Lung (tissue), 12 donors: ENCODE results near the gene ACTC1. TPM values are rescaled to one million over a fixed set of nuclear protein-coding genes. Genes with fewer than 3 reads are reported as not detected.
"Not testable (repeated sequence)": the region's sequence is repeated elsewhere in the genome, so short reads cannot be mapped to it uniquely, and the experiment has no call there.

Experiments
- ATAC-seq: fragments of 200-7000 bp; cut with Tn5 transposase; one replicate; pipeline ENCODE4 v1.9.1; 2020; ENCODE audit warnings: moderate number of reproducible peaks; ENCODE audit not compliant: insufficient read depth, low FRiP score
- DNase-seq, 3 donors: peaks; one replicate each; pipeline ENCODE4 v3.0.0-alpha.2; 2013 to 2017
- H3K27ac ChIP-seq, 2 donors: one replicate each; pipeline ENCODE4 v1.5.1; 2013; ENCODE audit warnings: mild to moderate bottlenecking in 2 of 2, moderate library complexity in 2 of 2, control low read depth in 1 of 2, inconsistent platforms in 1 of 2, low read depth in 1 of 2, low read length in 1 of 2
- H3K27me3 ChIP-seq, 3 donors: one replicate each; pipeline ENCODE4 v1.5.1; 2013; ENCODE audit warnings: low read length in 2 of 3; ENCODE audit not compliant: control insufficient read depth in 3 of 3, insufficient read depth in 3 of 3
- H3K36me3 ChIP-seq, 4 donors: one replicate each; pipeline ENCODE4 v1.5.1; 2013; ENCODE audit warnings: low read length in 4 of 4, mild to moderate bottlenecking in 1 of 4, moderate library complexity in 1 of 4; ENCODE audit not compliant: control insufficient read depth in 4 of 4, insufficient read depth in 4 of 4
- H3K4me1 ChIP-seq, 5 donors: one replicate each; pipeline ENCODE4 v1.5.1; 2013; ENCODE audit warnings: low read length in 5 of 5, mild to moderate bottlenecking in 2 of 5, moderate library complexity in 1 of 5; ENCODE audit not compliant: control insufficient read depth in 5 of 5, insufficient read depth in 5 of 5
- H3K4me3 ChIP-seq: one replicate; pipeline ENCODE4 v1.5.1; 2013; ENCODE audit warnings: mild to moderate bottlenecking, control low read depth, moderate library complexity
- H3K9ac ChIP-seq, 2 donors: one replicate each; pipeline ENCODE4 v1.5.1; 2013; ENCODE audit warnings: low read length in 2 of 2, control low read depth in 1 of 2; ENCODE audit not compliant: insufficient read depth in 1 of 2
- H3K9me3 ChIP-seq, 4 donors: one replicate each; pipeline ENCODE4 v1.5.1; 2013; ENCODE audit warnings: low read length in 3 of 4, mild to moderate bottlenecking in 1 of 4, moderate library complexity in 1 of 4; ENCODE audit not compliant: control insufficient read depth in 4 of 4, insufficient read depth in 3 of 4
- WGBS, 2 donors: extraction: QIAGEN DNeasy Blood & Tissue Kit; methylation state at CpG; one replicate each; pipeline ENCODE4 v1.1.7; 2013; 5-methylcytosine and 5-hydroxymethylcytosine counted together
- polyA plus RNA-seq, 2 donors: library from polyadenylated mRNA; stranded (reverse); fragments of 200-250 nt; gene quantifications; one replicate each; pipeline ENCODE4 v1.2.1, GENCODE V29; 2013
- total RNA-seq, 2 donors: library from RNA; depleted of rRNA in 1 of 2; stranded (reverse); fragments of >200 nt in 1 of 2; gene quantifications; one replicate each; pipeline ENCODE4 v1.2.1, GENCODE V29; 2014 to 2021
- TF ChIP-seq, protein P1 (sequence below): IDR thresholded peaks from 2 replicates; pipeline ENCODE4 v1.5.1; 2012; ENCODE audit warnings: mild to moderate bottlenecking; ENCODE audit errors: control extremely low read depth, extremely low read depth
- donor health status: control.
- donor health status: control.
- donor health status: Bipolar disorder and iron deficiency.
- donor health status: healthy.
- donor health status: DM: yes; HTN: yes; CAD: no.

Gene ACTC1
- total and polyA plus RNA-seq, 4 donors = 0.13 to 13.0 (median 1.8) TPM

DNA sequence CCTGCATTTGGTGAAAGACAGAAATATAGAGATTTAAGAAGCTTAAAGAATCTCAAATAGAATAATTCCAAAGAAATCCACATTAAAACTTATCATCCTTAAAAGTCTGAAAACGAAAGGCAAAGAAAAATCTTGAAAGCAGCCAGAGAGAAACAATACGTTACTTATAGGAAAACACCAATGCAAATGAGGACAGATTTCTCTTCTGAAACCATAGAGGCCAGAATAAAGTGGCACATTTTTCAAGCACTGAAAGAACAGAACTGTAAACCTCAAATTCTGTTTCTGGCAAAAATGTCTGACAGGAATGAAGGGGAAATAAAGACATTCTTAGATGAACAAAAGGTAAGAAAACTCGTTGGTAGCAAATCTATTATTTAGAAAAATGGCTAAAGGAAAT, 13.8 kb upstream of the ACTC1 start:
- Histone ChIP-seq H3K27me3 (no peaks in the 10 kb centered on the region), H3K4me3 (no peak overlapping the region), H3K27ac (no peak overlapping the region), H3K9ac (no peak overlapping the region), H3K9me3 (peaks cover 0 to 2% (median 0%) of the 10 kb centered on the region in 4 donors), H3K4me1 (peaks cover 0 to 6% (median 0%) of the 10 kb centered on the region in 5 donors), H3K36me3 (no peaks in the 10 kb centered on the region)
- TF ChIP-seq, protein P1, sequence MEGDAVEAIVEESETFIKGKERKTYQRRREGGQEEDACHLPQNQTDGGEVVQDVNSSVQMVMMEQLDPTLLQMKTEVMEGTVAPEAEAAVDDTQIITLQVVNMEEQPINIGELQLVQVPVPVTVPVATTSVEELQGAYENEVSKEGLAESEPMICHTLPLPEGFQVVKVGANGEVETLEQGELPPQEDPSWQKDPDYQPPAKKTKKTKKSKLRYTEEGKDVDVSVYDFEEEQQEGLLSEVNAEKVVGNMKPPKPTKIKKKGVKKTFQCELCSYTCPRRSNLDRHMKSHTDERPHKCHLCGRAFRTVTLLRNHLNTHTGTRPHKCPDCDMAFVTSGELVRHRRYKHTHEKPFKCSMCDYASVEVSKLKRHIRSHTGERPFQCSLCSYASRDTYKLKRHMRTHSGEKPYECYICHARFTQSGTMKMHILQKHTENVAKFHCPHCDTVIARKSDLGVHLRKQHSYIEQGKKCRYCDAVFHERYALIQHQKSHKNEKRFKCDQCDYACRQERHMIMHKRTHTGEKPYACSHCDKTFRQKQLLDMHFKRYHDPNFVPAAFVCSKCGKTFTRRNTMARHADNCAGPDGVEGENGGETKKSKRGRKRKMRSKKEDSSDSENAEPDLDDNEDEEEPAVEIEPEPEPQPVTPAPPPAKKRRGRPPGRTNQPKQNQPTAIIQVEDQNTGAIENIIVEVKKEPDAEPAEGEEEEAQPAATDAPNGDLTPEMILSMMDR = no peak
- DNase-seq (no peak), ATAC-seq (no peak)
- 75 to 80% methylated on average over 3 of the region's 3 CpGs for WGBS, 2 donors

DNA sequence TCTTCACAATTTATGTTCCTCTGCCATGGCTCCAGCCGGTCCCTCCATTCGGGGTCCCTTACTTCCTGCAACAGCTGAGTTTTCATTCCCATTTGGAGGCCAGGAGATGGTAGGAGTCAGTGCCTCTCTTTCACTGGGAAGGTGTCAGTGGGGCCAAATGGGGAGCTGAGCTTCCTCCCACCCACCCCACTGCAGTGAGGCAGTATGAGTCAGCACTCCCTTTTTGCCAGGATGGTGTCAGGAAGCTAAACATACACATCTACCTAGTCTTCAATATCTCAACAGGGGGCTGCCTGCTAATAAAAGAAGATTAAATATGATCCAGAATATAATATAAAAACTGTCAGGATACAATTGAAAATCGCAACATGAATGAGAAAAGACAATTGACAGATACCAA, 12.7 kb upstream of the ACTC1 start:
- Histone ChIP-seq H3K27me3 (no peaks in the 10 kb centered on the region), H3K4me1 (peaks cover 0 to 2% (median 0%) of the 10 kb centered on the region in 5 donors), H3K9me3 (peaks cover 0 to 2% (median 0%) of the 10 kb centered on the region in 4 donors), H3K27ac (no peak overlapping the region), H3K36me3 (no peaks in the 10 kb centered on the region), H3K9ac (no peak overlapping the region), H3K4me3 (no peak overlapping the region)
- WGBS, 2 donors = 74 to 97% methylated on average over 3 of the region's 3 CpGs
- TF ChIP-seq, protein P1 = no peak
- no peak for DNase-seq
- ATAC-seq = no peak

DNA sequence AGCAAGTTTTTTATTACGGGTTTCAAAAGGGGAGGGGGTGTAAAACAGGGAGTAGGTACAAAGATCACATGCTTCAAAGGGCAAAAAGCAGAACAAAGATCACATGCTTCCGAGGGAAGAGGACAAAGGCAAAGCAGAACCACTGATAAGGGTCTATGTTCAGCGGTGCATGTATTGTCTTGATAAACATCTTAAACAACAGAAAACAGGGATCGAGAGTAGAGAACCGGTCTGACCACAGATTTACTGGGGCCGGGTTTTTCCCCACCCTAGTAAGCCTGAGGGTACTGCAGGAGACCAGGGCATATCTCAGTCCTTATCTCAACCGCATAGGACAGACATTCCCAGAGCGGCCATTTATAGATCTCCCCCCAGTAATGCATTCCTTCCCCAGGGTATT, 11.9 kb upstream of the ACTC1 start:
- not testable (repeated sequence) for H3K4me3 ChIP-seq, H3K9me3 ChIP-seq, H3K27ac ChIP-seq, DNase-seq, H3K9ac ChIP-seq, ATAC-seq, H3K27me3 ChIP-seq, H3K36me3 ChIP-seq, H3K4me1 ChIP-seq
- 83 to 85% methylated on average over 8 of the region's 8 CpGs for WGBS, 2 donors

DNA sequence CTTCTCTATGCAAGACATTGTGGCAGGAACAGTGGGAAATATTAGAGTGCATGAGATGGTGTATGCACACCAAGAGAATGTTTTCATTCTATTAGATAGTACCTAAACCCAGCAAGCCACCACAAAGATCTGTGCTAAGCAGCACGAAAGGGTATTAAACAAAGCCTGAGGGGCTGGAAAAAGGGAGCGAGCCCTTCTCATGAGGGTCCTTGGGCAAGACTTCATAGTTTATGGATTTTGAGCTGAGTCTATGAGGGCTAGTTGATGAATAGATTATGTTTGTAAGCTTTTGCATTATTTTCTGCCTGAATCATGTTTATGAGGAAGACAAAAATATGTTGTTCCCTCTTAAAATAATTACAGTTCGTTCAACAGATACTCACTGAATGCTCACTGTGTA, 9.4 kb upstream of the ACTC1 start:
- DNase-seq (no peak), ATAC-seq (no peak)
- TF ChIP-seq, protein P1 = no peak
- Histone ChIP-seq H3K4me1 (peaks cover 0 to 7% (median 1%) of the 10 kb centered on the region in 5 donors), H3K36me3 (no peaks in the 10 kb centered on the region), H3K27ac (no peak overlapping the region), H3K4me3 (no peak overlapping the region), H3K9ac (no peak overlapping the region), H3K9me3 (peaks cover 0 to 2% (median 0%) of the 10 kb centered on the region in 4 donors), H3K27me3 (no peaks in the 10 kb centered on the region)
- 74 to 84% methylated on average over 3 of the region's 3 CpGs for WGBS, 2 donors
